AG10803 (cell line): Measurements from ENCODE around the gene EGFL7.

Experiments
- DNase-seq: peaks from one replicate; pipeline ENCODE4 v3.0.0; 2010; ENCODE audit warnings: low read depth
- H3K4me3 ChIP-seq: 2 replicates; pipeline ENCODE4 v1.5.1; 2011; ENCODE audit warnings: mild to moderate bottlenecking, low read length, control low read depth
- TF ChIP-seq, protein P1 (sequence below): conservative IDR thresholded peaks from 2 replicates; pipeline ENCODE4 v1.5.1; 2011; ENCODE audit warnings: mild to moderate bottlenecking, low read length, control low read depth, inconsistent platforms

EGFL7 gene

DNA sequence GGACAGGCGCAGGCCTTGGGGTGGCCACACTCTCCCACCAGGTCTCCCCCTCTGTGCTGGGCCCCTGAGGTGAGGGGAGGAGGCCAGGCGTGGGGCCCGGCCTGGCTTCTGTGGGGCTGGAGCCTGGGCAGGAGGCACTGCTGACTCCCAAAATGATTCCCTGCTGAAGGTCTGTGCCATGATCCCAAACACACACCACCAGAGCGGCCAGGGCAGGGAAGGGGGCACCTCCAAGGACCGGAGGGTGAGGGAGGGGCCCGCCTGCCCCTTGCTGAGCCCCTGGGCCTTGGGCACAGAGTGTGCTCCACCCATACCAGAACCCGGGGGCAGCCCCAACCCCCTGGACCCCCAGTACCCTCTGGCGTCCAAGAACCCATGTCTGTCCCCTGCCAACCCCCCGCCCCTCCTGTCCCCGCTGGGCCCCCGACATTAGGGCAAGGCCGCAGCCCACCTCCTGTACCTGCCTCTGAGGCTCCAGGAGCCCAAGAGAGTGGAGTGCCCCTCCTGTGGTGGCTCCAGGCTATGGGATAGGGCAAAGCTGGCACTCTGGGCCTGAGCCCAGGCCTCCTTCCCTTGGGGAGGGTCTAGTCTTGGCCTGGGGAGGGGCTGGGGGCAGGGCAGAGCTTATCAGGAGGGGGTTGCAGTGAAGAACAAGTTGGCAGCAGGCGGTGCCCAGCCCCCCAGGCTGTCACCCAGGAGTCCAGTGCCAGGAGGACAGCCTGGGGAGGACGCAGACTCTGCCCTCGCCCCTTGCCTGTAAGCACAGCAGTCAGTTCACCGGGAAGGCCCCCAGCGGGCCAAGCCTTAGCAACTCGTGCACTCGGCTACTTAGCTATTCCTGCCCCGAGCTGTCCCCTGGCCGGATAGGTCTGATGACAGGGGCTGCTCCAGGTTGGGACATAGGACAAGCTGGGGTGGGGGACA, 2.6 kb upstream of the EGFL7 start:
- no peak overlapping the region for H3K4me3 ChIP-seq
- TF ChIP-seq, protein P1, sequence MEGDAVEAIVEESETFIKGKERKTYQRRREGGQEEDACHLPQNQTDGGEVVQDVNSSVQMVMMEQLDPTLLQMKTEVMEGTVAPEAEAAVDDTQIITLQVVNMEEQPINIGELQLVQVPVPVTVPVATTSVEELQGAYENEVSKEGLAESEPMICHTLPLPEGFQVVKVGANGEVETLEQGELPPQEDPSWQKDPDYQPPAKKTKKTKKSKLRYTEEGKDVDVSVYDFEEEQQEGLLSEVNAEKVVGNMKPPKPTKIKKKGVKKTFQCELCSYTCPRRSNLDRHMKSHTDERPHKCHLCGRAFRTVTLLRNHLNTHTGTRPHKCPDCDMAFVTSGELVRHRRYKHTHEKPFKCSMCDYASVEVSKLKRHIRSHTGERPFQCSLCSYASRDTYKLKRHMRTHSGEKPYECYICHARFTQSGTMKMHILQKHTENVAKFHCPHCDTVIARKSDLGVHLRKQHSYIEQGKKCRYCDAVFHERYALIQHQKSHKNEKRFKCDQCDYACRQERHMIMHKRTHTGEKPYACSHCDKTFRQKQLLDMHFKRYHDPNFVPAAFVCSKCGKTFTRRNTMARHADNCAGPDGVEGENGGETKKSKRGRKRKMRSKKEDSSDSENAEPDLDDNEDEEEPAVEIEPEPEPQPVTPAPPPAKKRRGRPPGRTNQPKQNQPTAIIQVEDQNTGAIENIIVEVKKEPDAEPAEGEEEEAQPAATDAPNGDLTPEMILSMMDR, result no peak
- DNase-seq, result no peak

DNA sequence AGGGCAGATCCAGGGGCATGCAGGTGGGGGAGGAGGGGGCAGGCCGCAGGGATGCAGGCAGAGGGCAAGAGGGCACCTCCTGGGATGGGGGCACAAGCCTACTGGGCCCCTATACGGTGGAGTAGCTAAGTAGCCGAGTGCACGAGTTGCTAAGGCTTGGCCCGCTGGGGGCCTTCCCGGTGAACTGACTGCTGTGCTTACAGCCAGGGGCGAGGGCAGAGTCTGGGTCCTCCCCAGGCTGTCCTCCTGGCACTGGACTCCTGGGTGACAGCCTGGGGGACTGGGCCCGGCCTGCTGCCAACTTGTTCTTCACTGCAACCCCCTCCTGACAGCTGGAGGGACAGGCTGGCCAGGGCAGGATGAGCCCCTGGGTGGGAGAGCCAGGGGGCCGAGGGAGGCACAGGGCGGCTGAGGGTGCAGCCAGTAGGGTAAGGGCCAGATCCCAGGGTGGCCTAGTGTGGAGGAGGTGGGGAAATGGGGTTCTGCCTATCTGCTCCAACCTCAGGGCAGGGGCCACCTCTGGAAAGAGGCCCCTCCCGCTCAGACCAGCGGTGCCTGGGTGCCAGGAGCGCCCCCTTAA, 1.7 kb upstream of the EGFL7 start:
- DNase-seq, result no peak
- TF ChIP-seq, protein P1, result no peak
- no peak overlapping the region for H3K4me3 ChIP-seq

DNA sequence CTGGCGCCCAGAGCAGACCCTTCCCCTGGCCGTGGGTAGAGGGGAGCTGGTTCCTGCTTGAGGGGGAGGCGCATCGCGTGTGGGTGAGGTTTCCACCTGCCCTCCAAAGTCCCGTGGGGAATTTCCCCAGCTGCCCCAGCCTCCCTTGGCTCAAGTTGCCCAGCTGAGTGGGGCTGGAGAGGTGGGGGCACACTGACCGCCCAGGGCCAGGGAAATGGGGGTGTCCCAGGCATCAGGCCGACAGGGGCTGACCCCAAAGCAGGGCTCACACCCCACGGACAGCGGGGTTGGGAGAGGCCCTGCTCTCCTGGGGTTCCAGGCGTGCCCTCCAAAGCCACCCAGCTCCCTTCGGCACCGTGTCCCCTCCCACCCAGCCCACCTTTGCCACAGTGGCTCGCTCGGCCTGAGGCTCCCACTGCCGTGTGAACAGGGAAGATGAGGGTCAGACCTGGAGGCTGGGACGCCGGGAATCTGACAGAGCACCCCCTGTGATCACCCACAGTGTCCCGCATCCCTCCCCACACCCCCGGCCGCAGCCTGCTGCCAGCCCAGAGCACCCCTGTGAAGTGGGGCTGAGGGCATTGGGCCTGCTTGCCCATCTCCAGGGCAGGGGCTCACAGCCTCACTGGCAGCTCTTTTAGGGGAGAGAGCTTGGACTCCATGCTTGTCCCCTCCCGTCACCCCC, 933 bp upstream of the EGFL7 start:
- TF ChIP-seq, protein P1, result no peak
- no peak for DNase-seq
- no peak overlapping the region for H3K4me3 ChIP-seq

DNA sequence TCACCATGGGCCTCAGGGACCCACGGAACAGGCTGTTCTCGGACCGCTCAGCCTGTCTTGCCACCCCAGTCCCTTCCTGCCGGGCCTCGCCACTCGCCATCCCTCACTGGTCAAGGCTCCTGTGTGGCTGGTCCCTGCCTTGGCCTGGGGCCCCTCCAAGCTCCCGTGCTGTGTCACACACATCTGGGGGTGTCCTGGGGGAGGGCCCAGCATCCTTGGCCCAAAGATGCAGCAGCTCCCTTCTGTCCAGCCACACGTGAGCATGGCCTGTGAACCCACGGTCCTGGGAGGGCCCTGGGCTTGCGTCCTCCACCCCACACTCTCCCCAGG, 425 bp upstream of the EGFL7 start:
- TF ChIP-seq, protein P1, result no peak
- no peak for DNase-seq
- H3K4me3 ChIP-seq, result no peak overlapping the region

DNA sequence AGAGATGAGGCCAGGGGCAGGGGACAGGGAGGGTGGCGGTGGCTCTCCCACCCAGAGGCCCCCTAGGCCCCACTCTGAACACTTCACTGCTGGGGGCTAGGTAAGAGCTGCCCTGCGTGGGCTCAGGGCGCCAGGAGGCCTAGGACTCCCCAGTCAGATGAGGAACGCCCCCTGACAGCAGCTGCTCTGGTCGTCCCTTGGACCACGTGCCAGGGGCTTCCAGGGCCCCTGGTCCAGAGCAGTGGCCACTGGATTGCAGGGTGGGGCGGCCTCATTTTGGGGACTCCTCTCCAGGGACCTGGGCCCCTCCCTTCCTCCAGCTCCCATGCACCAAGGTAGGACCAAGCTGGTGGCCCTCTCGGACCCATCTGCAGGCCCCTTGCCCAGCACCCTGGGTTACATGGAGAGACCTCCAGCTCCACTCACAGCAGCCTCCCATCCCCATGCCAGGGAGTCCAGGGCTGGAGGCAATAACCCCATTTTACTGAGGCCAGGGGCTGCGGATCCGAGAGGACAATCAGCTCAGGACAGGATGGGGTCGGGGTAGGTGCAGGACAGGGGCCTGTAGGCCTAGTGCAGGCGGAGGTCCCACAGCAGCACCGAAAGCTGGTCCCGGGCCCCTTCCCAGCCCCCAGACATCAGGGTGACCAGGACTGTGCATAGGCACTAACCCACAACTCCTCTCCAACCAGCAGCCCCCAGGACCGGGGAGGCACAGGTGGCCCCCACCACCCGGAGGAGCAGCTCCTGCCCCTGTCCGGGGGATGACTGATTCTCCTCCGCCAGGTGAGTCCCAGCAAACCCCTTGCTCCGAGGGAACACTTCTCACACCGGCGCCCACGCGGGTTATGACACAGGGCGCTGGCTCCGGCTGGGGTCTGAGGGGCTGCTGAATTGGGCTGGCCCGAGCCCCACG, 1.5 kb downstream of the EGFL7 start:
- TF ChIP-seq, protein P1, result no peak
- no peak for DNase-seq
- no peak overlapping the region for H3K4me3 ChIP-seq

DNA sequence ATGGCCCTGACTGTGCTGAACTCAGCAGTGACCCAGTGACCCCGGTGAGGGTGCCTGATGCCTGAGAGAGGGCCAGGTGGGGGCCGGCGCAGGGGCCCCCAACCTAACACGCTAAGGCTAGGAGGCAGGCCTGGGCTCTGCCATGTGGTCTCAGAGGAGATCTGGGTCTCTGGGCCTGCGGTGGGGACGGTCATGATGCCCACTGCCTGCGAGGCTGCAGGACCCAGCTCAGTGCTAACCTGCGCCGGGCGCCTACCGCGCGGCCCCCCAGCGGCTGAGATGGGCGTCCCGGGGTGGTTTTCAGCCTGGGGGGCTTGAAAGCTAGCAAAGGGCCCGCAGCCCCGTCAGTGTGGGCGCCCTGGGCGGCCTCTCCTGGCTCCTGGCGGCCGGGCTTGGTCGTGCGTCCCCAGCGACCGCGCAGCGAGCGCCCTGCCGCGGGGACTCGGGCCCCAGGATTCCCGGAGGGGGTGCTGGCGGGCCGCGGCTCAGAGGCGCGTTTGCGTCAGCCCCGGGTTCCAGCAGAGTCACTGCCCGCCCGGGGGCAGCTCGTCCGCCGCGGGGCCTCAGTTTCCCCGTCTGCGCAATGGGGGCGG, 2.5 kb downstream of the EGFL7 start:
- TF ChIP-seq, protein P1, result no peak
- H3K4me3 ChIP-seq, result peak overlapping the region; percentile 42
- no peak for DNase-seq
